ENCODE results near the gene ZBTB17. TPM values are rescaled to one million over a fixed set of nuclear protein-coding genes. Genes with fewer than 3 reads are reported as not detected.
"Not testable (repeated sequence)": the region's sequence is repeated elsewhere in the genome, so short reads cannot be mapped to it uniquely, and the experiment has no call there.

The ZBTB17 gene
- 55.2 and 56.5 TPM in 2 replicates for total RNA-seq

DNA sequence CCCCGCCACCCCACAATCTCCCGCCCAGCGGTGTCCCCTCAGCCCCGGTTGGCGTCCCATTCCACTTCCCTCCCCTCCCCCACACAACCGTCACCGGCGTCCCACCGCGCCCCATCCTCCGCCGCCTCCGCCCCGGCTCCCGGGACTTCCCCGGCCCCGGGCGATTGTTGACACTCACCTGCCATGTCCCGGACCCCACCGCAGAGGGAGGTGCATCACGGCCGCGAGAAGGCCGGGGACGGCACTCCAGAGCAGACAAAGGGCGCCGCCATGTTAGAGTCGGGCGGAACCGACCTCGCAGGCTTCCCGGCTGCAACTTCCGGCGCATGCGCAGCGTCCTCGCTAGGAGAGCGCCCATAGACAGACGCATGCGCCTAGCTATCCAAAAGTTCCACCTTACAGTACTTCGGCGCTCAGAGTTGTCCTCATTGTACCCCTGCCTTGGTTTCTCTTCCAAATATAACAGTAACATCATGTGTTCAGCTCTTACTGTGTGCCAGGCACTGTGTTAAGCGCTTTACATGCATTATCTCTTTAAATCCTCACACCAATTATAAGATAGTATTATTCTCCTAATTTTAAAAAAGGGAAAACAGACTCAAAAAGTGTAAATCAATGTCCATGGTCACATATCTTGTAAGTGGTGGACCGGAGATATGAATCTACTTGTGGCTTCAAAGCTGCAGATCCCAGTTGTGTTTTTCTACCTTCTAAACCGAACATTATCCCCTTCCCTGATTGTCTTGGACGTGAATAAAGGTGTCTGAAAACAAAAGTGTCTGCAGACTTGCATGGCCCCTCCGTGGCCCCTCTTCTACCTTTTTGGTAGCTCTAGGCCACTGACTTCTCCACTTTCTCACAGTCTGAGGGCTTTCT lies at the start of gene ZBTB17:
ZBTB17 (minus strand) TSS at position 297 of the 876 bp plus-strand sequence. CDS start 27,606 bp downstream, outside the sequence.
- intact Hi-C loops (cut with micrococcal nuclease) = loop anchor here (1.0 to 2.0 kb wide), 10 partner anchors 10 to 452 kb away; partner anchors contain the start of genes CASP9, DDI2, SPEN and SZRD1

DNA sequence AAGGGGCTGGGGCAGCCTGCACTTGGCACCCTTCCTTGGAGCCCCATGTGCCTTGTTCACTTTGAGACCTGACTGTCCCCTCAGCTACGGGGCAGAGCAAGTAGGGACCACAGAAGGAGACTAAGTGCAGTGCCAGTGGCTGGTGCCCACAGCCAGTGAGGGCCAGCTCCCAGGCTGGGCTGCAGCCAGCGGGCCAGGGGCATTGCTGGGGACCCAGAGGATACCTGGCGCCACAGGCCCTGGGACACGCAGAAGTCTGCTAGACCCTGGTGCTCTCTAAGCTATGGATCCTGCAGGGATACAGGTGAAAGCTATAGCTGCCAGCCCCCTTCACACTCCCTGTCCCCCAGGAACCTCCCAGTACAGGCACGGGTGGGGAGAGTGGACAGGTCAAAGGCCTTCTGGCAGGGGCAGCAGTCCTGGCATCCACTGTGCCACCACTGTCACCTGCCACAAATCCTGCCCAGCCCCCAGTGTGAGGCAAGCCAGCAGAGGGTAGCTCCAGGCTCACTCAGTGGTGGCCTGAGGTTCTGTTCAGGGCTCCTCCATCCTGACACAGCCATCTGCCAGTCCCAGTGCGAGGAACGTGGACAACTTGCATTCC lies 47.3 kb upstream of the ZBTB17 start:
- intact Hi-C loops (cut with micrococcal nuclease) = no loop called here

DNA sequence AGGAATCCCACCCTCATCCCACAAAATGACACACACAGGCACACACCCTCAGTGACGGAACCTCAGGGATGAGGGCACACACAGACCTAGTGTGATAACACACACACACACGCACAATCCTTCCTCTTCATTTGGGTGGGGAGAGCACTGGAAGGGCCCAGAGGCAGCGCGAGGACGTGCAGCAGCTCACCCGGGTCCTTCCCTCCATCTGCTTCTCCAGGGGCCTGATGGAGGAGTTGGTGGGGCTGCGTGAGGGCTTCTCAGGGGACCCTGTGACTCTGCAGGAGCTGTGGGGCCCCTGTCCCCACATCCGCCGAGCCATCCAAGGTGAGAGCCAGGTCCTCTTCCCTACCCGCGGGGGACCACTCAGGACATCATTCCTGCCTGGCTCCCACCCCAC lies 46.5 kb upstream of the ZBTB17 start:
- intact Hi-C loops (cut with micrococcal nuclease) = no loop called here

DNA sequence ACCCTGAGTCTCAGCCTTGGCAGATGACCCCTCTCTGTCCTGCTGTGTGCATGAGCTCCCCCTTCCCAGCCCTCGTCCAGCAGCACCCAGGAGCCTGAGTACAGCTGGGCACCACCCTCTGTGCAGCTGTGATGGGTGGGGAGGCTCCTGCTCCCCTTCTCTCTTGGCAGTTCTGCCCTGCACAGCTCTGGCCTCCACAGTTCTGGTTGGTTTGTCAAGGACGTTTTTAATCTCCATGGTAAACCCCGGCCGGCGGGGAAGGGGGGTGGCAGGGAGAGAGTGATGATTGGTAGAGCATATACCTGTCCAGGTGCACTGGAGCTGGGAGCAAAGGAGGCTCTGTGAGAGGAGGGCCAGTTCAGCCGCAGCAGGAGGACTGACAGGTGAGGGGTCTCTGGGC lies 45.8 kb upstream of the ZBTB17 start, which contains the start of gene CLCNKA:
CLCNKA (plus strand) TSS at position 356 of the 400 bp plus-strand sequence. CDS start 584 bp downstream, outside the sequence.
- intact Hi-C loops (cut with micrococcal nuclease) = no loop called here

DNA sequence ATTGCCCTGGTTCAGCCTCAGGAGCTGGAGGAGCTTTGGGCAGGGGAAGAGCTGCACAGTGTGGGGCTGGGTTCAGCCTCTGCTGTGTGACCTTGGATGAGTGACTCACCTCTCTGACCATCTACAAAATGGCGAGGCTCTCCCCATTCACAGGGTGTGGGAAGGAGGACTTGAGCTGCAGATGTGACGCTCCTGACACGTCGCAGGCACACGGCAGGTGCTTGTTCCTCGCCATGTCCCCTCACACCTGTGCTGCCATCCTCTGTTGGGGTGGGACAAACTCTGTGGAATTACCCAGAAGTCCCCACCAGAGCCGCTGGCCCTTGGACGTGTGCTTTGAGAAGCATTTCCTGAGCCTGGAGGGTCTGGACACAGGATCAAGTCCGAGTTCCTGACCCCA lies 45.0 kb upstream of the ZBTB17 start:
- intact Hi-C loops (cut with micrococcal nuclease) = not testable (repeated sequence)

DNA sequence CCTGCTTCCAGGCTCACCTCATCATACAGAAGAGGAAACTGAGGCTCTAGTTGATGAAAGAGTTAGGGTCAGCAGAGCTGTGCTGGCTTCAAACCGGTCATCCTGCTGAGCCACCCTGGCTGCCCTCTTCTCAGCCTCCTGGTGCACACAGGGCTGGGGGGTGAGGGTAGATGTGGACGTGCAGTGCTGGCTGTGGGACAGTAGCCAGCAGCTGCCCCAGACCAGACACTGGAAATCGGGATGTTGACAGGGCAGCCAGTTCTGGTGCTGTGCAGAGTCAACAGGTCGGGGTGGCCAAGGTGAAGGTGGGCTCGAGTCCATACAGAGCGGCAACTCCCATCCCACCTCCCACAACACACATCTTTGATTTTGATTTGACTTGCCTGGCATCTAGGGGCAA lies 44.4 kb upstream of the ZBTB17 start:
- intact Hi-C loops (cut with micrococcal nuclease) = no loop called here

DNA sequence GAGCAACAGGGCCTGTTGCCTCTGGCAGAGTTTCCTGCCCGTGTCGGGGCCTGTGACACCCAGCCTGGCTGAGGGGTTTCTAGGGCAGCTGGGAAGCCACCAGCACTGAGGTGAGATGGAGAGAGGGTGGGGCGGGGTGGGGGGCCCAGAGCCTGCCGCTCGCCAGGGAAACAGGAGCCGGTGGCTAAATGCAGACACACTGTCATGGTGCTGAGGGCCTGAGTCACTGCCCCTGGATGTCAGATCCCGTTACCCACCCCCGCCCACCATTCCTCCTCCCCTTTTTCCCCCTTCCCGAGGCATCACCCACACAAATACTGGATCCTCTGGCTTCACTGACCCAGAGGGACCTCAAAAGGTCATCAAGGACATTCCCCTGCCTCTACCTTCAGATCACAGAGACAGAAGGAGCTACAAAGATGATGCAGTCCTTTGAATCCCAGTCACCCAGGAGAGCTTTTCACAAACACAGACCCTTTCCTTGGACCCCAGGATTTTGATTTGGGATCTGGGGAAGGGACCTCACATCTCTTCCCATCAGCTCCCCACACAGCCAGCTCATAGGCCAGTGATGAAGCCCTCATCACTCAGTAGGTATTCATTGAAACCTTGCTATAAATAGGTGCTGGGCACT lies 43.9 kb upstream of the ZBTB17 start:
- intact Hi-C loops (cut with micrococcal nuclease) = loop anchor here (10.0 kb wide), 1 partner anchor 345 kb away; the partner anchor contains the start of gene SZRD1

DNA sequence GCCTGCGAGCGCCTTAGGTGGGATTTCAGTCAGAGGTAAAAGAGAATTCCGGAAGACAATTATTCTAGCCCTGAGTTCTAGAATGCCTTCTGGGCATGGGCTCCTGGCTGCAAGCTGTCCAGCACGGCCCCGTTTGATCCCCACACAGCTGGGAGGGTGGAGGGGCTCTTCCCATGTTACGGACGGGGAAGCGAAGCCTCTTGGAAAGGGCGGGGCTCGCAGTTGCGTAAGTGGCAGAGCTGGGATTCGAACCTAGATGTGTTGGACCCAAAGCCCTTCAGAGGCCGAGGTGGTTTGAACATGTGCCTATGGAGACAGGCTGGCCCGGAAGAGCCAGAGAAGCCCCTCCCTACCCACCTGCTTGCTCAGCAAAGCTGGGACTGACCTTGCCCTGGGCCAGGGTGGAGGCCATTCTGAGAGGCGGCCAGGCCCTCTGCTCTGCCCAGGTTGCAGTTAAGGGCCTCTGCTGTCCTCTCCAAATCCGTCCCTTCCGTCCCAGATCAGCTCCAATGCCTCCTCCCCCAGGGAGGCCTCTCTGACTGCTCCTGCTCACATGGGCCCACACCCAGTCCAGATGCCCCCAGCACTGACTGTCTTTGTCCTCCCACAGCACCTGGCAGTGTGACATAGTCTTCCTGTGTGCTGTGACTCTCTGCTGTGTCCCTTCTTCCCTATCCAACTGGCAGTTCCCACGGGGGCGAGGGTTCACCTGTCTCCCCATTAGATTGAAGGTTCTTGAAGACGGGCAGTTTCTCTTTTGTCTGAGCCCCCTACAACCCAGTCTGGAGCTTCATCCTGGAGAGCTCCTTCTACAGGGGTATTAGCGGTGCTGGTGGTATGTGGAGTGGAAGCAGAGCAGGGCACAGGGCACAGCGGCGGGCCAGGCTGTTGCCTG lies 43.1 kb upstream of the ZBTB17 start:
- intact Hi-C loops (cut with micrococcal nuclease) = loop anchor here (10.0 kb wide), 1 partner anchor 346 kb away; the partner anchor contains the start of gene SZRD1

DNA sequence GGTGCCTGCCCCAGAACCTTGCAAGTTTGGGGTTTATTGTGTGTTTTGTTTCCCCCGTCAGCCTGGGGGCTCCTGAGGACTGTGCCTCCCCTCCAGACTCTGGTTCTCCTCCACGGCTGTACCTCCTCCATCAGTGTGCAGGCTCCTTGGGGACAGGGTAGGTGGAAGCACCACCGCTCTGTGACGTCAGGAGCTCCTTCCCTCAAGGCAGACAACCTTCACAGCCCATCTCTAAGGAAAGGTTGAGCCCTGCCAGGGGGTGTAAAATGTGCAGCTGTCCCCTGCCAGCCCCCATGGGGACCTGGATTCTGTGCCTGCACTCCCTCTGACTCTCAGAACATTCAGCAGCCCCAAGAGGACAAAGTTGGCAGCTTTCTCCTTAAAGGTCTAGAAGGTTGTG lies 42.4 kb upstream of the ZBTB17 start:
- intact Hi-C loops (cut with micrococcal nuclease) = loop anchor here (10.0 kb wide), 1 partner anchor 346 kb away; the partner anchor contains the start of gene SZRD1

DNA sequence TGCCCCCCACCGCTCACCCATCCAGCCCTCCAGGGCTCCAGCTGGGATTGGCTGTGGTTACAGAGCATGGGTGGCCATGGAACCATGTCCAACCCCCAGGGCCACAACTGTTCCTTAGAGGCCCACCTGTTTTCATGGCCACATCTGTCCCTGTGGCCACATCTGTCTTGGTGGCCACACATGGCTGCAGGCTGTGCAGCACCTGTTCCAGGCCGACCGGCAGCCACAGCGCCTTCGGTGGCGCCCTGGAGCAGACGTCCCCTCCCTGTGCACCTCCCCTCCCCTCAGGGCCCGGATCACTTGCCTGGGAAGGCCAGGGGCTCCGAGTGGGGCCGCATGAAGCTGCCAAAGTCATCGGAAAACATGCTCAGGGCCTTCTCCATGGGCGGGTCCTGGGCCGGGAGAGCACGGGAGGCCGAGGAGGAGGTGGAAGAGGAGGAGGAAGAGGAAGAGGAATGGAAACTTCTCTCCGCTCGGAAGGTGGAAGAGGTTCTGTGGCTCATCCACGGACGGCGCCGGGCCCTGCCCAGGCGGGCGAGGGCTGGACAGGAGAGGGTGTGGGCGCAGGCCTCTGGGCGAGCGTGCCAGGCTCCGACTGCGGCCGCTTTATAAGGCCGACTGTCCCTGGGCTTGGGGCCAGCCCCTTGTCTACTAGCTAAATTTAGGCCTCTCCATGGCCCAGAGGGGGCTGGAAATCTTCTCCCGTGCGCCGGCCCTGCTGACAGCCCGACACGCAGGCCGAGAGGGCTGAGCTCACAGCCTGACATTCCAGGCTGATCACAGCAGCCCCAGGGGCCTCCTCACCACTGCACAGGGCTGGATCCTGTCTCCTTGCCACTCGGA lies 41.8 kb upstream of the ZBTB17 start, which contains the start of gene HSPB7:
HSPB7 (minus strand) TSS at position 583 of the 843 bp plus-strand sequence; CDS start at position 503, 80 bp downstream.
- intact Hi-C loops (cut with micrococcal nuclease) = loop anchor here (10.0 kb wide), 1 partner anchor 347 kb away; the partner anchor contains the start of gene SZRD1

DNA sequence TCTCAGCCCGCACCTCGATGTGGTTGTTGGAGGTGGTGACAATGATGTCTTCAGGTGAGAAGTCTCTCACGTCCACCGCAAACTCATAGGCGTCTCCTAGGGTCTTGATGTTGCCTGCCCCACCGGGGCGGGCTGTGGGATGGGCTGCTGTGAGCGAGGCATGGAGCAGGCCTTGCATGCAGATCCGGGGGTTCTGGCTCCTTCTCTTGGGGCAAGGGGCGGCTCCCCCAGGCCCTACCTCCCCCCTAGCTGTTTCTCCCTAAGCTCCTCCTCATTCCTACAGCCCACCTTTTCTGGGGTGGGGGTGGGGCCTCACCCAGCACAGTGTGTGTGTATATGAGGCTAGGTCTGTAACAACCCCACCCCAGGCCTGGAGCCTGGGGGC lies 41.2 kb upstream of the ZBTB17 start:
- intact Hi-C loops (cut with micrococcal nuclease) = loop anchor here (10.0 kb wide), 1 partner anchor 348 kb away; the partner anchor contains the start of gene SZRD1

DNA sequence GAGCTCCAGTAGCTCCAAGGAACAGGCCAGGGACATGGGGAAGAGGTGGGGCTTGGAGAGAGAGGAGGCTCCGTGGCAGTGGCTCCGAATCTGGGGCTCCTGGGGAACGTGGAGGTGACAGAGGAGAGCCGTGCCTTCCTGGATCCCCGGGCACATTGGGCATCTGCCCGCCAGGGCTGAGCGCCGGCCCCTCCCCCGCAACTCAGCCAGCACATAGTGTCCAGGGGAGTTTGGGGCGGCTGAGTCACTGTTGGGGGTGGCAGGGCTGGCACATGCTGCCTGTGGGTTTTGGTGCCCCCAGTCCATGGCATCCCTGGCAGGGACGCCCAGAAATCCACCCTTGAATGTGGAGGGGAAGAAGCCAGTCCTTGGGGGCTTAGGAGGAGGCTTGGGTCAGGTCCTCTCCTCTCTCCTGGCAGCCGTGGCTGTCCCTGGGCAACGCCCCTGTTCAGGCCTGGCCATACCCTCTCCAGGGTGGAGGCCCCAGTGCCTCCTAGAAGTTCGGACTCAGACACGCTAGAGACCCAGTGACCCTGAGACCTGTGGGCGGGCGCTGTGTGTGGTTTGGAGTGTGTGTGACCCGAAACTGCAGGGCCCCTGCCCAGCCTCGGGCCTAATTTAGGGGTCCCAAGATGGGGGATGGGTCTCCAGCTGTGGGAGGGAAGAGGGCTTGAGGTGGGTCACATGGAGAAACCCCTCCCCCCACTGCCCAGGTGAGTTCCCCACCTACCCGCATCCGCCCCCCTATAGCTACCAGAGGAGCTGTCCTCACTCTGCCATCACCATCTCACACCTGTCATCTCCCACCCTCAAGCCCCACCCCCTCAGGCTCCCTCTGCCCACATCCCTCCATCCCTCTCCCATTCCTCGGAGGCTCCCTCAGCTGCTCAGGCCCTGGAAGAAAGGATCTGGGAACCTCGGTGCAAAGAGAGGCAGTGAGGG lies 40.3 kb upstream of the ZBTB17 start:
- intact Hi-C loops (cut with micrococcal nuclease) = loop anchor here (10.0 kb wide), 1 partner anchor 349 kb away; the partner anchor contains the start of gene SZRD1

DNA sequence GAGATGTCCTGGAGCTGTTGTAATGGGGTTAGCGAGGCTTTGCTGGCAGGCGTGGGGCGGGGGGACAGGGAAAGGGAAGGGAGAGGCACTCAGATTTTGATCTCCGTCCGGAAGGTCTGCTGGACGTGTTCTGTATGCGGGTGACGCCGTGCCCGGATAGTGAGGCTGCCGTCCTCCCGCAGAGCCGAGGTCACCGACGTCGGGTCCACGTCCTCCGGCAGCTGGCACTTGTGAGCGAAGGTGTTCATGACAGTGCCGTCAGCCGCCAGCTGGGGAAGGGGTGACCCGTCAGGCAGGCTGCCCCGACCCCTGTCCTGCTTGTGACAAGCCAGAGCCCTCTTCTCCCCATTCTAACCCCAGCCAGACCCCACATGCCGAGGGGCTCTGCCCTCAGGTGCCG lies 39.6 kb upstream of the ZBTB17 start:
- intact Hi-C loops (cut with micrococcal nuclease) = loop anchor here (10.0 kb wide), 1 partner anchor 349 kb away; the partner anchor contains the start of gene SZRD1

DNA sequence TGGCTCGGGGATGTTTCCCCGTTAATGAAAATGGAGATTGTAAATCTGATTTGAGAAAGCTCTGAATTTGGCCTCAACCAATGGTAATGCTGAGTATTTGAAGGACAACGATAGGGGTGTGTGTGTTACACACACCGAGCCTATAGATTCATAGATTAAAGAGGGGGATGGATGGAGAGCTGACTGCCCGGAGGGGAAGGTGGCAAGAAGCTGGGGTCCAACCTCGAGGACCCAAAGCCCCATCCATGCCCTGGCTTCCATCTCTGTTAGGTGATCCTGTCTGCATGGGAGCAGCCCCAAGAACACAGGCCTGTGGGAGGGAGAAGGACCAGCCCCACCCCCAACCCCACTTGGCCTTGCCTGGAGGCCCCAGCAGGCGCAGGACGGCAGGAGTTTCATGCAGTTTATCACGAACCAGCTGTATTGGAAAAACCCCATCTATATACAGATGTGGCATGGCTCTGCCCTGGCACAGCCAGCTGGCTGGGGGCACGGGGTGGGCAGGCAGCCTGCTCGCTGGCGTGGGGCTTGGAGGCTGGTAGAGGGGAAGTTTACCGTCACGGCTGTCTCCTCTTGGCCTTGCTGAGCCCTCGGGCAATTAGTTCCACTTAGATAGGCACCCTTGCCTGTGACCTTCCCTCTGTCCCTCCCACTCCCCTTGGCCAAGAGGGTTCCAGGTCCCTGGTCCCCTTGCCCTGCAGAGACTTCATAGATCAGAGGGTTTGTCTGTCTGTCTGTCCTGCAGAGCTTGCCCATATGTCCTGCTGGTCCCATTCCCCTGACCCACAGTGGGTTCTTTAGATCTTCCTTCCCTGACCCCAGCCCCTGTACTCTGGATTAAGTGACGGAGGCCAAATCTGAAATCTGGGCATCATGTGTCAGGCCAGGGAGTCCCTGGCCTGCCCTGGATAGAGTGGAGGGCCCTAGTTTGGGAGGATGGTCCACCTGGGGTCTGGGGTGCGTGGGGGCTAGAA lies 38.9 kb upstream of the ZBTB17 start:
- intact Hi-C loops (cut with micrococcal nuclease) = loop anchor here (10.0 kb wide), 1 partner anchor 350 kb away; the partner anchor contains the start of gene SZRD1

DNA sequence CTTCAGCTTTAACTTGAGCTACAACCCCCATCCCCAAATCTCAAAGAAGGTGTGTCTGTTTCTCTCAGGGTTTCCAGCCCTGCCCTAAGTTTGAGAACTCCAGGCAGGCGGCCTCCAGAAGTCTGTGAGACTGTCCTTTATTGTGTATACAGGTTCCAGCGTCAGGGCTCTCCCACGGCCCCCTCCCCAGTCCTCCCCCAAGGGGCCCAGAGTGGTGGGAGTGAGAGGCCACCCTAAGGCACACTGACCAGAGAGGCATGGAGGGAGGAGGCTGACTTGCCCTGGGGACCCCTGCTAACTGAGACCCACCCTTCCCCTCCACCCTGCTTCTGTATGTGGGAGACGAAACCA lies 38.0 kb upstream of the ZBTB17 start:
- intact Hi-C loops (cut with micrococcal nuclease) = loop anchor here (10.0 kb wide), 1 partner anchor 351 kb away; the partner anchor contains the start of gene SZRD1

DNA sequence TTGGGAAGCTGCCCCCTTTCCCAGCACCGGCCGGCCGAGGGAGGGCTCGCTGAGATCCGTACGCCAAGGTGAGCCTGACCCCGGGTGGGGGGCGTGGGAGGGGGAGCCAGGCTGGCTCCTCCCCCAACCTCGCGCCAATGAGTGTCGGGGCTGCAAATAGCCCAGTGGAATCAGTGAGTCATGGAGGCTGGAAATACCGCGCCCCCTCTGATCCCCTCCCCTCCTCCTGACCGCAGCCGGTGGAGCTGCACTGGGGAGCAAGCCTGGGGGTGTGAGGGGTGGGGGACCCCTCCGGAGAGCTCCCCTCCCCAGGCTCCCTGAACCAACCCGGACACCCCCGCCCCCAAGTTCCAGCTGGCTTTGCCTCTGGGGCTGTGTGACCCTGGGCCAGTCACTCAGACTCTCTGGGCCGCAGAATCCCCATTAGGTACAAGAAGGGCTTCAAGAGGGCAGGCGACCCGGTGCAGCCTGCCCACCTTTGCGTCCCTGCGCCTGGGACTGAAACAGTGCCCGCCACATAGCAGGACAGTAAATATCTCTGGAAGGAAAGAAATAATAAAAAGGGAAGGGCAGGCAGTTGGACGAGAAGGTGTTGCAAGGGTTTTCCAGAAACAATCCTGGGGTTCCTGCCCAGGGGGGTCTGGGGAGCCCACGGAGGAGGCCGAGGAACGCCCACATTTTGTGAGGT lies 37.5 kb upstream of the ZBTB17 start:
- intact Hi-C loops (cut with micrococcal nuclease) = loop anchor here (10.0 kb wide), 1 partner anchor 351 kb away; the partner anchor contains the start of gene SZRD1

Data from T-helper 1 cell treated with Interleukin-12 subunit alpha and Interleukin-12 subunit beta and Interleukin-4 antibody, amounts not matched to agents 30 ng/mL and 1 ng/mL, for 36 hours (primary cell).